Fibroblast of lung (primary cell): Measurements from ENCODE around the gene ARHGEF4. TPM values are rescaled to one million over a fixed set of nuclear protein-coding genes. Genes with fewer than 3 reads are reported as not detected.

Source experiments
- DNase-seq, 2 donors: peaks; one replicate each; pipeline versions ENCODE4 v3.0.0 to v3.0.0-alpha.2; 2010; ENCODE audit warnings: low read depth in 2 of 2
- H2AFZ ChIP-seq: 2 replicates; pipeline ENCODE4 v1.5.1; 2012; ENCODE audit warnings: low read length, control low read depth, inconsistent platforms
- H3K27ac ChIP-seq: 2 replicates; pipeline ENCODE4 v1.5.1; 2011; ENCODE audit warnings: low read length, control low read depth; ENCODE audit not compliant: insufficient read depth
- H3K27me3 ChIP-seq: 2 replicates; pipeline ENCODE4 v1.5.1; 2011; ENCODE audit warnings: mild to moderate bottlenecking, low read length; ENCODE audit not compliant: control insufficient read depth, insufficient read depth
- H3K36me3 ChIP-seq: 2 replicates; pipeline ENCODE4 v1.5.1; 2011; ENCODE audit warnings: low read length; ENCODE audit not compliant: control insufficient read depth, insufficient read depth
- H3K4me1 ChIP-seq: 2 replicates; pipeline ENCODE4 v1.5.1; 2011; ENCODE audit warnings: low read length; ENCODE audit not compliant: control insufficient read depth, insufficient read depth; ENCODE audit errors: extremely low read depth
- H3K4me2 ChIP-seq: 2 replicates; pipeline ENCODE4 v1.5.1; 2011; ENCODE audit warnings: low read length, control low read depth; ENCODE audit not compliant: insufficient read depth; ENCODE audit errors: extremely low read depth
- H3K4me3 ChIP-seq, 4 experiments: fragments of 200-600 bp in 1 of 4; sonication (generic) in 1 of 4; replicated peaks in 1 of 4; 2 replicates each; pipeline ENCODE4 v1.5.1; 2011 to 2016; ENCODE audit warnings: low read length in 4 of 4, low read depth in 3 of 4, mild to moderate bottlenecking in 3 of 4, control low read depth in 2 of 4, inconsistent platforms in 1 of 4, mixed read lengths in 1 of 4; ENCODE audit not compliant: insufficient read depth in 1 of 4; ENCODE audit errors: control extremely low read depth in 1 of 4
- H3K79me2 ChIP-seq: 2 replicates; pipeline ENCODE4 v1.5.1; 2012; ENCODE audit warnings: mild to moderate bottlenecking, low read length, inconsistent platforms; ENCODE audit not compliant: control insufficient read depth, insufficient read depth
- H3K9ac ChIP-seq: 2 replicates; pipeline ENCODE4 v1.5.1; 2011; ENCODE audit warnings: mild to moderate bottlenecking, low read length, control low read depth; ENCODE audit not compliant: insufficient read depth
- H3K9me3 ChIP-seq: 2 replicates; pipeline ENCODE4 v1.5.1; 2012; ENCODE audit warnings: low read depth, low read length; ENCODE audit not compliant: control insufficient read depth, insufficient read depth
- H4K20me1 ChIP-seq: 2 replicates; pipeline ENCODE4 v1.5.1; 2011; ENCODE audit warnings: low read length; ENCODE audit not compliant: control insufficient read depth, insufficient read depth; ENCODE audit errors: extremely low read depth
- CTCF ChIP-seq, 2 donors: IDR thresholded peaks in 1 of 2; conservative IDR thresholded peaks in 1 of 2; 1 replicate in 1 of 2; 2 replicates in 1 of 2; pipeline ENCODE4 v1.5.1; 2011 to 2012; ENCODE audit warnings: low read length in 2 of 2, control low read depth in 1 of 2, inconsistent platforms in 1 of 2, low read depth in 1 of 2, mild to moderate bottlenecking in 1 of 2
- EZH2 ChIP-seq: IDR thresholded peaks from 2 replicates; pipeline ENCODE4 v1.5.1; 2012; ENCODE audit warnings: low read length, control low read depth, mild to moderate bottlenecking; ENCODE audit errors: missing control alignments
- polyA minus RNA-seq: library from RNA; depleted of rRNA, polyadenylated mRNA; stranded (reverse); fragments of >200 nt; gene quantifications from 2 replicates; pipeline ENCODE4 v1.2.3, GENCODE V29; 2011; ENCODE audit warnings: low replicate concordance
- polyA plus RNA-seq, 2 donors: library from polyadenylated mRNA; depleted of rRNA in 1 of 2; stranded (reverse) in 1 of 2; unstranded in 1 of 2; fragments of >200 nt; gene quantifications; 2 replicates each; pipeline ENCODE4 v1.2.1, GENCODE V29; 2011 to 2012; ENCODE audit warnings: missing spikeins in 1 of 2
- total RNA-seq: library from RNA; depleted of rRNA; stranded (reverse); fragments of >200 nt; gene quantifications from 2 replicates; pipeline ENCODE4 v1.2.1, GENCODE V29; 2014

Gene ARHGEF4
- total RNA-seq (0.83 and 1.5 TPM in 2 replicates), polyA plus RNA-seq (0.05 and 0.66 TPM in 2 replicates), polyA minus RNA-seq (not detected in 2 replicates)
- 0.30 and 0.60 TPM in 2 replicates for polyA plus RNA-seq (2012)

- no peaks in the 10 kb centered on the region for H3K79me2 ChIP-seq
- H3K4me3 ChIP-seq = no peak within 1 kb of the TSS
- no peaks in the 10 kb centered on the region for H4K20me1 ChIP-seq
- H3K4me2 ChIP-seq = no peak within 1 kb of the TSS
- no peaks in the 10 kb centered on the region for H3K4me1 ChIP-seq
- no peak for DNase-seq
- H3K27ac ChIP-seq = no peak within 1 kb of the TSS
- no peak within 1 kb of the TSS for H2AFZ ChIP-seq
- H3K9me3 ChIP-seq = no peaks in the 10 kb centered on the region
- no peaks in the 10 kb centered on the region for H3K36me3 ChIP-seq
- H3K9ac ChIP-seq = no peak within 1 kb of the TSS
- TF ChIP-seq EZH2 = no peak
- no peak for TF ChIP-seq CTCF (conservative IDR thresholded peaks at IDR 0.05 in 1 of 2, IDR thresholded peaks at IDR 0.05 in 1 of 2; ENCODE audit: low read depth in 1 of 2, low read length in 2 of 2)
- peaks cover 4% of the 10 kb centered on the region for H3K27me3 ChIP-seq
These were observed at the start of gene ARHGEF4 for GRCh38 chr2:130836501-130837174. ARHGEF4 (plus strand) TSS chr2:130836914; CDS start chr2:130836954, 40 bp downstream.

GRCh38 chr2:130787841-130788240 is 48.9 kb upstream of the ARHGEF4 start:
- no peaks in the 10 kb centered on the region for H3K27me3 ChIP-seq
- no peaks in the 10 kb centered on the region for H3K9me3 ChIP-seq
- H4K20me1 ChIP-seq = no peaks in the 10 kb centered on the region
- TF ChIP-seq CTCF (conservative IDR thresholded peaks at IDR 0.05 in 1 of 2, IDR thresholded peaks at IDR 0.05 in 1 of 2; ENCODE audit: low read depth in 1 of 2, low read length in 2 of 2) (no peak), EZH2 (no peak)
- H3K4me1 ChIP-seq = no peaks in the 10 kb centered on the region
- no peaks in the 10 kb centered on the region for H3K79me2 ChIP-seq
- no peak overlapping the region for H3K27ac ChIP-seq
- H3K4me3 ChIP-seq = no peak overlapping the region
- DNase-seq = no peak
- no peaks in the 10 kb centered on the region for H3K36me3 ChIP-seq
- H3K9ac ChIP-seq = no peak overlapping the region
- no peak overlapping the region for H2AFZ ChIP-seq
- no peak overlapping the region for H3K4me2 ChIP-seq

GRCh38 chr2:130790312-130790711 is 46.4 kb upstream of the ARHGEF4 start:
- no peaks in the 10 kb centered on the region for H4K20me1 ChIP-seq
- no peak overlapping the region for H3K27ac ChIP-seq
- no peak for TF ChIP-seq CTCF (conservative IDR thresholded peaks at IDR 0.05 in 1 of 2, IDR thresholded peaks at IDR 0.05 in 1 of 2; ENCODE audit: low read depth in 1 of 2, low read length in 2 of 2)
- TF ChIP-seq EZH2 = no peak
- H2AFZ ChIP-seq = no peak overlapping the region
- H3K36me3 ChIP-seq = no peaks in the 10 kb centered on the region
- H3K27me3 ChIP-seq = no peaks in the 10 kb centered on the region
- no peak for DNase-seq
- H3K4me2 ChIP-seq = no peak overlapping the region
- H3K9me3 ChIP-seq = no peaks in the 10 kb centered on the region
- H3K4me1 ChIP-seq = no peaks in the 10 kb centered on the region
- H3K79me2 ChIP-seq = no peaks in the 10 kb centered on the region
- no peak overlapping the region for H3K4me3 ChIP-seq
- H3K9ac ChIP-seq = no peak overlapping the region
